ENCODE measurements around the gene SMC1A.
"Not testable (repeated sequence)": the region's sequence is repeated elsewhere in the genome, so short reads cannot be mapped to it uniquely, and the experiment has no call there.

Gene SMC1A

DNA sequence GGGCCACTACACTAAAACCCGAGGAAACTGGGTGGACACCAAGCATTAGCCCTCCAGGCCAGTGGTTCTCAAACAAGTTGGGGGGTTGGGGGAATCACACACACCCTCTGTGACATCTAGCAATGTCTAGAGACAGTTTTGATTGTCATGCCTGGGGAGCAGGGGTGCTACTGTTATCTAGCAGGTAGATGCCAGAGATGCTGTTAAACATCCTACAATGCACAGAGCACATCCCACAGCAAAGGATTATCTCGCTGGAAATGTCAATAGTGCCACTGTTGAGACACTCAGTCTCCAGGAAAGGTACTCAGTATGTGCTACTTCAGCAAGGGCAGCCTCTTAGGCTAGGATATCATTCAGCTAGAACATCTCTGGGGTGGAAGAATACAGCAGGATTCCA is 1.3 kb downstream of the SMC1A start:
- DNase-seq, result no peak

DNA sequence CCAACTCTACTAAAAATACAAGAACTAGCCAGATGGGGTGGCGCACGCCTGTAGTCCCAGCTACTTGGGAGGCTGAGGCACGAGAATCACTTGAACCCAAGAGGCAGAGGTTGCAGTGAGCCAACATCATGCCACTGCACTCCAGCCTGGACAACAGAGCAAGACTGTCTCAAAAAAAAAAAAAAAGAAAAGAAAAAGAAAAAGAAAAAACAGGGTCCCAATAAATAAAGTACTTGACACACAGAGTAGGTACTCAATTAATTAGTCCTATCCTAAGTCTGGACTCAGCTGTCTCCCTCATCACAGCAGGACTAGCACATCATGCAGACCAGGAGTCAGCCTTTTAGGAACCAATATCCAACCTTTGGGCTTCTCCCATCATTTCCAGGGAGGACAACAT is 2.1 kb downstream of the SMC1A start:
- not testable (repeated sequence) for DNase-seq

DNA sequence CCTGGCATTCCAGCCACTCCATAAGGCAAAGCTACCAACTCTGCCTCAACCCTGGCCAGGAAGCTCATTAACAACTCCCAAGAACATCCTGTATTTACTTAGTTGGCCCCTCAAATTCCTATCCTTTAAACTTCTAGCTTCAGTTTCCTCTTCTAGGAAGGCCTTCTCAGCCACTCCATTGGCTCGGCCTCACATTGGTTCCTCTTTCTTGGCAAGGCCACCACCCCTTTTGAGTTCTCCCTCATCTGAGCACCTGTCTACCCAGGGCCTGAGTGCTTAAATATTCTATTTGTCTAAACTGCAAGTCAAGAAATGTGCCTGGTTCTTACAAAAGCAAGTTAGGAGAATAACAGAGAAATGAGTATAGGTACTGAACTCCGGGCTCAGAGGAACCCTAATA is 10.0 kb downstream of the SMC1A start:
- no peak for DNase-seq

DNA sequence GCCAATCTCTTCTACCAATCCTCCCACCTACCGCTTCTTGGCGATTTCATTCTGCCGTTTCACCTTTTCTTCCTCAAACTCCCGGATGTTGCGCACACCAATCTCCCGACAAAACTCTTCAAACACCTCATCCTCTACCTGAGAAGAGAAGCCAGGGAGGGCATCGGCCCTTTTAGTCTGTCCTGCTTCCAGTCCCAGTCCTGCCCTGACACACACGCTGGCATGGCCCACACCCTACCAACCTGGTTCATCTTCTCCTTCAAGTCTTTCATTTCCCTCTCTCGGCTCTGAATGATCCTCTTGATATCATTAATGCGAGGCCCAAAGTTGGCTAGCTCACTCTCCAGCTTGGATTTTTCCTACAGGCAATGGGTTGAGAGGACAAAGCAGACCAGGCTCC is 18.9 kb downstream of the SMC1A start:
- no peak for DNase-seq

DNA sequence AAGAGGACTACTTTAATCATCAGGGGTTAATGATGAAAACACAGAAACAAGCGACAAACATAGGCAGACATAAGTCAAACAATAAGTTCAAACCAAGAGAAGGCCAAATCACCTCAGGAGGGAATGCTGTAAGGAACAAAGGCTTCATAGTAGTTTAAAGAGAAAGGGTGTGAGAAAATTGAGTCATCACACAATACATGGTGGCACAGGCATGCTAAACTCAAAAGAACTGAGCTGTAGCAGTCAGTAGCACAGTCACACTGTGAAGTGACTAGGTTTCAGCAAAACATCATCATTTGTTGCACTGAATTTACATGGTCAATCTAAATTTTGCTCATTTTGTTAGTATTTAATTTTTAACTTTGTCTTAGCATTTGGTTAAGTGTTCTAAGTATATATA is 24.2 kb downstream of the SMC1A start:
- DNase-seq, result no peak

DNA sequence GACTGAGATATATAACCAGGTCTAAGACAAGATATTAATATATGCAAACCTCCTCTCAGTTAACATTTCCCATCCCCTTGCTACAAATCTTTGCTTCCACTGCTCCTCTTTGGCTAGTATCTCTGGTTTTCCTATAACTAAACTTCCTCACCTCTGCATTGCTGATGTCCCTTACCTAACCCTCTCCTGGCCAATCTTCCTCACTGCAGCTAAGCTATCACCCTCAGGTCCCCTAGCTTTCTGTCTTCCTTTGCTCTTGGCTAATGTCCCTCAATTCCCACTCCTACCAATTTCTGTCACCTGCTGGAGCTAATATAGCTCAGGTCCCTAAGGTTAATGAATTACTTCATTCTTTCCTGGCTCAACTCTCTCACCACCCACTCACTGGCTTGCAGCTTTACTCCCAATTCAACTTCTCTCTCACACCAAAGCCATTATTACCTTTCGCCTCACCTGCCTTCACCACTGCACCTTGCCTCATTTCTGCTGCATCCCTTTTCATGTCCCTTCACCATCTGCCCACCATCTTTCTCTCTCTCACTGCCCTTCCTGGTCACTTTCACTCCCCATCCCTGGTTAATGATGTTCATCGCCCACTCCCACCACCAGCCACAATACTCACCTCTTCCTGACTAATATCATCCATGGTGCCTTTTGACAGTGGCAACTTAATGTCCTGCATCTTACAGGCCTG is 26.7 kb downstream of the SMC1A start:
- DNase-seq, result no peak

DNA sequence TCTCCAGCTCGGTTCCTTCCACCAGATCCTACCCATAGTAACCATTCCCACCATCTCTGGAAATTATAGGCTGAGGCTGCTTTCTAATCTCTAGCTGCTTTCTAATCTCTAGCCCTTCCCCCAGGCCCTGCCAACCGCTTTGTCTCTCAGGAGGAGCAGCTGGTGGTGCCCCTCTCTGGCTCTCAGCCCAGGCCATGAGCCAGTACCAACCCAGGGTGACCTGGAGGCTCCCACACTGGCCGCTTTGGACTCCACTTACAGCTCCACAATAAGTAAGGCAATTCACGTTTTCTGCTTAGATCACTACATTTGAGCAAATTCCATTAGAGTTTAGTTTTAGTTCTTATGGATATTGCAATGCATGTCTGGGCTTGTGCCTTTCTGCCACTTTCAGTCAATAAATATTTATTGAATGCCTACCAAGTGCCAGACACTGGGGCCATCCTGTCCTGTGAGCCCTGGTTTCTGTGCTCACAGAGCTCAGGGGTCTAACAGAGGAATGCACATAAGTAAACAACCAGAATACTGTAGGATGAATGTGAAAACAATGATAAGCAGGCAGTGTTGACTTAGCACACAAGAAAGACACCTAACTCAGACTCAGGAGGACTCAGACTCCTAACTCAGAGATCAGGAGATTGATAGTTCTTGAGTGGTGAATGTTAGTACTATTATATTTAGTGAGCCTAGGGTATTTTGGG is 38.9 kb downstream of the SMC1A start:
- no peak for DNase-seq

DNA sequence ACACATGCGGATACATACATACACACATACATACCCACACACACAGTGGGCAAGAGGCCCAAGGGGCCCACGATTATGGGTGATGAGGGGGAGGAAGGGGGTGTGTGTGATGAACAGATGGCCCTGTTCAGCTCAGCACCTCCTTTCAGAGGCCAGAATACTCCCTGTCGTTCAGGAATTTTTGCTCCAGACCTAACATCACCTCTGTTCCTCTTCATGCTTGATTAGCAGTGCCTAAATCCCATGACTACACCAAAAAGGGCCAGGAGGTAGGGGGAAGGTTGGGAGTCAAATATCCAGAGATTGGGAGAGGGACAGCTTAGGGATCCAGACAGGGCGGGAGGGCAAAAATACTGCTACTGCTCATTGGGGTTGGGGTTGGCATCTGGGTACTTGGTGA is 42.7 kb downstream of the SMC1A start:
- no peak for DNase-seq

DNA sequence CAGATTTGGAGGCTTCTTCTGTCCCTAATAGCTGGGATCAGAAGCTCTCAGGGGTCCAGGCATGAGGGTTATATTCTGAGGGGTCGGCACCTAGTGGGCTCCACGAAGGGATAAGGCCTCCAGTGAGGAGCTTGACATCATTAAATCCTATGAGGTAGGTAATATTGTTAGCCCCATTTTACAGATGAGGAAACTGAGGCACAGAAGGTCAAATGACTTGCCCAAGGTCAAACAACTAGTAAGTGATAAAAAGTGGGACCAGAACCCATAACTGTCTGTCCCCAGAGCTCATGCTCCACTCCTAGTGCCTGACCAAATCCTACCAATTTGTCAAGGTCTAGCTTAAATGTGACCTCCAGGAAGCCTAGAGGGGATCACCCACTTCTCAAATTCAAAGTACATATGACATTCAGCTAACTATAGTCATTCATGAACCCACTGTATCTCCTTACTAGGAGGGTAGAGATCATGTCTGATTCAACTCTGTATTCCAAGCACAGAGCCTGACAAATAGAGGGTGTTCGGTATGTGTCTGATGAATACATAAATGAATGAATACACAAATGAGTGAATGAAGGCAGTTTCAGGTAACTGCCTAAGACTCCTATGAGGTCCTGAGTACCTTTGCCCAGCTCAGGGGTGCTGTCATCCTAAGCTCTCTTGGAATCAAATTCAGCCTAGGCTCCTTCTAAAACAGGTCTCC is 43.3 kb downstream of the SMC1A start:
- DNase-seq, result no peak

DNA sequence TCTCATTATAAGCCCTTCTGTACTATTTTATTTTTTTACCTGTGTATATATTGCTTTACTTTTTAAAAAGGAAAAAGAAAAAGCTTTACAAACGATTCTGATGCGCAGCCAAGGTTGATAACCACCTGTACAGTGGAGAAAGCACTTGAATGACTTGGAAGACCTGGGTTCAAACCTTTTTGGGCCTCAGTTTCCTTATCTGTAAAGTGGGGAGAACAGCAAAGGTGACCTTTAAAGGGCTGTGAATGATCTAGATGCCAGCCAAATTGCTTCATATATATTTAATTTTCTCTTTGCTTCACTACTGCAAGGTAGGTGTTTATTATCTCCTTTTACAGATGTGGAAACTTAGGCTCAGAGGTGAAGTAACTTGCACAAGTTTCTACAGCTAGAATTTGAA is 45.0 kb downstream of the SMC1A start:
- DNase-seq, result no peak

DNA sequence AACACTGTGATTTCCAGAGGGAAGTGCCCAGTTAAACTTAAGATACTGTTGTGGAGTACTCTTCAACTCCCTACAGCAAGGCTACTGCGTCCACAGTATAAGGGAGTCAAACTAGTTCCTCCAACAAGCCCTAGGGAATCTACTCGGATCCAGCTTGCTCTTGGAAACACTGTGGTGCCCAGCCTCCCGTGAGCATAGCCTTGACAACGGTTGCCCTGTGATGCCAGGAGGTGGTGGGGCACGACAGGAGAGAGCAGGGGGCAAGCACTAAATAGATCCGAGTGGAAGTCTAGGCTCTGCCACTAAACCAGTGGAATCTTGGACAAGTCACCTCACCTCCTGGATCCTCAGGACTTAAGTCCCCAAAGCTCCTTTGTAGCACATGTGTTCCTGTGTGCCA is 45.6 kb downstream of the SMC1A start:
- DNase-seq, result no peak

DNA sequence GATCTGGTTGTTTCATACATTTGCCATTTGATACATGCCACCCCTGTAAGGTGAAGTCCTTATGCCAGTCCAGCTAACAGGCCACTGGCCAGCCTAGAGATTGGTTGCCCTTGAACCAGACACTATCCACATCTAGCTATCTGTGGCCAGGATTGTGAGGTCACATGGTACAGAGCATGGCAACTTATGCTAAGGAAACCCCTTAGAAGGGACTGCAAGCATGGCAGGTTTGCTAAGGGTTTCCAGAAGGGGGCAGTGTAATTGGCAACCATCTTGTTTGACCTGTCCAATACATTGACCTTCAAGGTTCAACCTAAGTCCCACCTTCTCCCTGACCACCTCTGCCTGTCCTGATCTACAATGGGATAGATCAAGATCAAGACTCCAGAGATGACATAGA is 47.5 kb downstream of the SMC1A start:
- no peak for DNase-seq

DNA sequence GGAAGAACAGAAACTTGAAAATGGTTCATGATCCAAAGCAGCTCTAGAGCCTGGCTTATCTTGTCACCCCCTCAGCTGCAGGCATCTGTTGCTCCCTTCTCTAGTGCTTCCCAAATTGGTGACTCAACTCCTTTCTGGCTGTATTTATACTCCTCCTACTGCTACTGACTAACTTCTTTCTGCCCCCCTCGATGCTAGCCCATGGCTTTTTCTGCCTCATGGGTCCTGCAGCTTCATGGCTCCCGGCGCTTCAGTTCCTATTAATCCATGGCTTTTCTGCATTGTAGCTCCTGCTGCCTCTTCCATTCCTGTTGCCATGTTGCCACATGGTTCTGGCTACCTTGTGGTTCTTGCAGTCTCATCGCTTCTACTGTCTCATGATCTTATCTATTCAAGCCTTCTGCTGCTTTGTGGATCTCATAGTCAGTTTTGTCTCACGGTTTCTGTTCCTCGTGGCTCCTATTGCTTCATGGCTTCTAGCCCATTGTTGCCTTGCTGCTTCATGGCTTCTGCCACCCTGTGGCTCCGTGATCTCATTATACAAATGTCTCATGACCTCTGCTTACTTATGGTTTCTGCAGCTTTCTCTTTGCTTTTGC is 48.1 kb downstream of the SMC1A start:
- no peak for DNase-seq

DNA sequence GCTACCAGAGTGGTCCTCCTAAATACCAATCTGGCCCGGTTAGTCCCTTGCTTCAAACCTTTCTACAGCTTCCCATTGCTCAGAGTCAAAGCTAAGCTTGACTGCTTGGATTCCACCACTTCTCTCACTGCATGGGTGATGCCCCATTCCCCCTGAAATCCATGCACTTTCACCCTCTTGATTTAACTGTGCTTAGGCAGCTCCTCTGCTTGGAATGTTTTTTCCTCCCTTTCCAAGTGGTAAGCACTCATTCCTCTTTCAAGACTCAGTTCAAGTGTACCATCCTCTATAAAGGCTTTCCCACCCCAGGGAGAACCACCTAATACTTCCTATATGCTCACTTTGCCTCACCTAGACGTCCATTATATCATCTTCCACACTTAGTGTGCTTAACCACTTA is 49.1 kb downstream of the SMC1A start:
- no peak for DNase-seq

DNA sequence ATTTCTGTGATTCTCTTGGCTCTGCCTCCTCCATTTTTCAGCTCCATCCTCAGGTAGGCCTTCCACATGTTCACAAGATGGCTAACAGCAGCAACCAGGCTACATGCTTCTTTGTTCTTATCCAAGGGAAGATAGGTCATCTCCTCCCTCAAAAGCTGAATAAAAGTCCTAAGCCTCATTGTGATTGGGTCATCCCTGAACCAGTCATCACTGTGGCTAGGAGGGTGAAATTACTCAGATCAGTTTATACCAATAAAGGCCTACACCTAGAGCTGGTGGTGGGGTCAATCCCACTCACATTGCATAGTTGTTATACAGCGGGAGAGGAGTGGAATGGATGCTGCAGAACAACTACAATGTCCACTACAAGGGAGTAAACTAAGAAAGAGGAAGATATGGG is 56.0 kb downstream of the SMC1A start:
- DNase-seq, result not testable (repeated sequence)

DNA sequence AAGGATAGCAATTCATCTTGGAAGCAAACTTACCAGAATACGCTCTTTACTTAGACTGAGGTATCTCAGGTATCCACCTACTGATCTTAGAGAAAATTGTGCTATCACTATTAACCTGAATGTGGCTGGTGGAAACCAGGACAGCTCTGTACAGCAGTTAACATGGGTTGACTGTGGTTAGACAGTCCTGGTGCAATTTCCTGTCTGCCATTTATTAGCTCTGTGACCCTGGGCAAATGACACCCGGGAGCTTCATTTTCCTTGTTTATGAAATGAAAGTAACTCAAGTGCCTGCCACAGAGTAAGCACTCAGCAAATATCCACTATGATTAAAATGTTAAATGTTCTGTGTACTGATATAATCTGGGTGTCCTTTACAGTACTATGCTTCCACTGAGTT is 60.0 kb downstream of the SMC1A start:
- no peak for DNase-seq

DNA sequence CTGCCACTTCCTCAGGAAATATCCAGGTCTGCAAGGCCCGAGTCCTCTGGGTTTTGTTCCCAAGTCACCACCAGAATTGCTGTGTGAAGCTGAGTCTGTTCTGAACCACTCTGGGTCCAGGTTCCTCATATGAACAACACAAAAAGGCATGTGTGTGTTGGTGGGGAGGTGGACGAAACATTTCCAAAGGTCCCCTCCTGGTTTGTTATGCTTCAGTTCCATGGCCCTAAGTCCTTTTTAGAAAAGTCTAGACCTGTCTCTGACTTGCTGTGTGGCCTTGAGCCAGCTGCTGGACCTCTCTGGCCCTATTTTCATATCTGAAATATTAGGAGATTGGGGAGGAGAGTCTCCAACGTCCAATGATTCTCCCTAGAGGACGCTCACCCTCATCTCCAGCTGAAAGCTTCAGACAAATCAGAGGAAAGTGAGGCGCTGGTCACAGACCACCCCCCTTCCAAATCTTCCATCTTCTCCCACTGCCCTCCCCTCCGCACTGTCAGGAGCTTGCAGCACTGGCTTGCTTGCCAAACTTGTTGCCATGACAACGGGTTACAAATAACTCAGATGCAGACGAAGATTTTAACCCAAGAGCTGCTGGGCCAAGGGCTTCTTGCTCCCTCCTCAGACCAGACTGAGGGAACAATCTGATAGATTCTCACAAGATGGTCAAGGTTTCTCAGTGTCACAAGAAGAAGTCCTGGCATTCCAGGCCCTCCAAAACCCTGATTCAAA is 64.5 kb downstream of the SMC1A start:
- no peak for DNase-seq

DNA sequence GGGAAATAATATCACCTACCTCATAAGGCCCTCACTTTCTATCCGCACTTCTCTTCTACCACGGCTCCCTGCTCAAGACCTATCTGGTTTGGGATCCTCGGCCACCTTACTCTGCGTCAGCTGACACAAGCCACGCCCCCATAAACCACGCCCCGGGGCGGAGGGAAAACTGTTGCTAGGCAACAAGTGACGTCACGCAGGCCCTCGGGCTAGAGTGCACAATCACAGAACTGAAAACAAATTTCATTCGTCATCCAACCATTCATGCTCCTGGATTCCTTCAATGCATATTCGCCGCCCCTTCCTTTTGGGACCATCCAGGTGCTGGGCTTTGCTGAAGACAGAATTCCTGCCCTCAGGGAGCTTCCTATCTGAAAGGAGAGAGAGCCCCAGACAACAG is 66.3 kb downstream of the SMC1A start:
- no peak for DNase-seq

DNA sequence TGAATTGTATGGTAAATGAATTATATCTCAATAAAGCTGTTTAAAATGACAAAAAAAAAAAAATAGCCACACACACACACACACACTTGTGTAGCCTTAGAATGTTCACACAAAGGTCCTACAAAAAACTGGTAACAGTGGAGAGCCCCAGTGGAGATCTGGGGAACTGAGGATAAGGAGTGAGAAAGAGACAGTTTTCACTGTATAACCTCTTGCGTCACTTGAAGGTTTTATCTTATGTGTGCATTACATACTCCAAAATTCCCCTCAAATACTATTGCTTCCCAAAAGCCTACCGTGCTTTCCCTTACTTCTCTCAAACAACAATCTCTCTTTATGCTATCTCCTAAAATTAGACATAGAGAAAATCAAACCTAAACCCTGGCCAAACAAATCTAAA is 67.8 kb downstream of the SMC1A start:
- no peak for DNase-seq

DNA sequence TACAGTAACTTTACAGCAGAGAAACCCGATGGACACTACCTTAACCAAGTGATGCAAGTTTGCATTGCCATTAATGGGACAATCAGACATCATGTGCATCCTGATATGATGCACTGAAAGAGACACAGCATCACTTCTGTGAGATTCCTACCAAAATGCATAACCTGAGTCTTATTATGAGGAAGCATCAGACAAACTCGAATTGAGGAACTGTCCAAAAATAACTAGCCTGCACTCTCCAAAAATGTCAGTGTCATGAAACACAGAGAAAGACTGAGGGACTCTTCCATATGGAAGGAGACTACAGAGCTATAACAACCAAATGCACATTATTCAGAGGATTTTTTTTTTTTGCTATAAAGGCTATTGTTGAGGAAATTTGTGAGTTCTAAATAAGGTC is 74.5 kb downstream of the SMC1A start:
- no peak for DNase-seq

DNA sequence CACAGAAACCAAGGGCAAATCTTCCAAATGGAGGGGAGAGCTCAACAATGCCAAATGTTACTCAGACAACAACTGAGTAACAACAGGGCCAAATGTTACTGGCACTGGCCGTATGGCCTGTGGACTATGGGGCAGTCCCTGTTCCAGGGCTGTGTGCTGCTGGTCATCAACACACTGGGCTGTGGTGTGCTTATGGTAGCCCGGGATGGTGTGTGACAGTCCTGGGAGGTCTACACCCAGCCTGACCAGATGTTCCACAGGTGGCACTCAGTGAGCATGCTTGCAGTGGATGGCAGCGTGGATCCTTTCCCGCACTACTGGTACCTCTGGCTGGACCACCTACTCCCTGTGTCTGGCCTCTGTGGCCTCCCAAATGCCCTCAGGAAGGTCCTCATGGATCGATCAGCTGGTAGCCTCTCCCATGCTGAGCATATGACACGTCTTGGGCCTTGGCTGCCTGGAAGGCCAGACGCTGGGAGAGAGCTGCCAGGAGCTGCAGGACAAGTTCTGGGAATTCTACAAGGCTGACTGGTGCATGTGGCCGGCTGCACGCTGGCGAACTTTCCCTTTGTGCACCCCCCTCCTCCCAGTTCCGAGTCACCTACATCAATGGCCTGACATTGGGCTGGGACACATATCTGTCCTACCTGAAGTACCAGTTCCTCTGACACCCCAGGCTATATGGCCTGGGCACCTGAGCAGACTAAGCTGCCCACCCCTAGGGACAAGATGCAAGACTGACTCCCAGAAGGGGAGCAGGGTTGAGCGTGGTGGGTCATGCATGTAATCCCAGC is 81.4 kb downstream of the SMC1A start:
- DNase-seq, result no peak

DNA sequence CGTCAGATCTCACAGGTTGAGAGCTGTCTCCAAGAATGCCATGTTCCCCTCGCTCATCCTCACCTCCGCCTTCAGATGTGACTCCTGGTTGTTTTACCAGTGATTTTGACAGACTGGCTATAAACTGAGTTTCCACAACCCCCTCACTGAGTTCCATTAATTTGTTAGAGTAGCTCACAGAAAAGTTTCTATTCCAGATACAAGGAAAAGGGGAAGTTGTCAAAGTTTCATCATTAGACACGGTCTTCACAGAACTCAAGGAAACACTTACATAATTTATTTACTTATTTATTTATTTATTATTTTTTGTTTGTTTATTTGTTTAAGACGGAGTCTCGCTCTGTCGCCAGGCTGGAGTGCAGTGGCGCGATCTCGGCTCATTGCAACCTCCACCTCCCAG is 85.4 kb downstream of the SMC1A start:
- DNase-seq, result no peak
